Endodermal cell (in vitro differentiated cells): ENCODE measurements around the gene PARVB. TPM values are rescaled to one million over a fixed set of nuclear protein-coding genes. Genes with fewer than 3 reads are reported as not detected.

ENCODE experiments used
- DNase-seq: peaks from one replicate; pipeline ENCODE4 v3.0.0-alpha.2; 2017
- H3K27ac ChIP-seq: 2 replicates; pipeline ENCODE4 v1.5.1; 2013; ENCODE audit warnings: mild to moderate bottlenecking, low read depth, low read length, moderate library complexity
- H3K27me3 ChIP-seq: 2 replicates; pipeline ENCODE4 v1.6.1; 2013; ENCODE audit warnings: mild to moderate bottlenecking, low read length, moderate library complexity; ENCODE audit not compliant: insufficient read depth, control insufficient read depth, poor library complexity, severe bottlenecking
- H3K36me3 ChIP-seq: 2 replicates; pipeline ENCODE4 v1.7.0; 2013; ENCODE audit warnings: mild to moderate bottlenecking, low read length, moderate library complexity; ENCODE audit not compliant: control insufficient read depth, insufficient read depth
- H3K4me1 ChIP-seq: one replicate; pipeline ENCODE4 v1.7.0; 2013; ENCODE audit warnings: low read length; ENCODE audit not compliant: control insufficient read depth, insufficient read depth
- H3K4me3 ChIP-seq: 2 replicates; pipeline ENCODE4 v1.5.1; 2013; ENCODE audit warnings: mild to moderate bottlenecking, low read length, moderate library complexity
- H3K9ac ChIP-seq: 2 replicates; pipeline ENCODE4 v1.6.1; 2013; ENCODE audit warnings: mild to moderate bottlenecking, low read length, moderate library complexity; ENCODE audit not compliant: poor library complexity, severe bottlenecking; ENCODE audit errors: extremely low read depth
- H3K9me3 ChIP-seq: 2 replicates; pipeline ENCODE4 v1.6.1; 2013; ENCODE audit warnings: mild to moderate bottlenecking, low read length, moderate library complexity; ENCODE audit not compliant: control insufficient read depth
- H3K27ac Mint-ChIP-seq: 2 replicates; pipeline ENCODE4 v1.8.0; 2020; ENCODE audit warnings: mixed read lengths
- H3K27me3 Mint-ChIP-seq: 2 replicates; pipeline ENCODE4 v1.8.0; 2021; ENCODE audit warnings: mild to moderate bottlenecking, mixed read lengths; ENCODE audit not compliant: insufficient read depth
- H3K36me3 Mint-ChIP-seq: 2 replicates; pipeline ENCODE4 v1.8.0; 2020; ENCODE audit warnings: low read depth, mixed read lengths
- H3K4me1 Mint-ChIP-seq: 2 replicates; pipeline ENCODE4 v1.8.0; 2020; ENCODE audit warnings: mixed read lengths
- H3K4me3 Mint-ChIP-seq: 2 replicates; pipeline ENCODE4 v1.8.0; 2020; ENCODE audit warnings: mild to moderate bottlenecking, moderate library complexity, mixed read lengths
- H3K9me3 Mint-ChIP-seq: 2 replicates; pipeline ENCODE4 v1.8.0; 2020; ENCODE audit warnings: mild to moderate bottlenecking, mixed read lengths
- CTCF ChIP-seq: fragments of 200-600 bp; sonication (generic); conservative IDR thresholded peaks from 2 replicates; pipeline ENCODE4 v1.5.0; 2021; ENCODE audit warnings: antibody characterized with exemption, mild to moderate bottlenecking
- WGBS, 2 experiments: methylation state at CpG; one replicate each; pipeline versions ENCODE4 v1.1.5 to v1.1.7; 2013; ENCODE audit warnings: missing lambda C conversion rate in 2 of 2, mixed read lengths in 1 of 2; ENCODE audit not compliant: insufficient coverage in 1 of 2, insufficient read length in 1 of 2; 5-methylcytosine and 5-hydroxymethylcytosine counted together
- total RNA-seq, 2 donors: library from RNA; stranded (reverse); fragmentation: NEBNext Ultra II Directional in 1 of 2; extraction: Animal tissue kit (Norgen Biotek cat#: 25700) in 1 of 2; gene quantifications; 2 replicates in 1 of 2; 3 replicates in 1 of 2; pipeline ENCODE4 v1.2.1, GENCODE V29; 2021

The PARVB gene
- total RNA-seq, 2 donors from 2014 or later: 29.6 to 32.3 TPM

DNA sequence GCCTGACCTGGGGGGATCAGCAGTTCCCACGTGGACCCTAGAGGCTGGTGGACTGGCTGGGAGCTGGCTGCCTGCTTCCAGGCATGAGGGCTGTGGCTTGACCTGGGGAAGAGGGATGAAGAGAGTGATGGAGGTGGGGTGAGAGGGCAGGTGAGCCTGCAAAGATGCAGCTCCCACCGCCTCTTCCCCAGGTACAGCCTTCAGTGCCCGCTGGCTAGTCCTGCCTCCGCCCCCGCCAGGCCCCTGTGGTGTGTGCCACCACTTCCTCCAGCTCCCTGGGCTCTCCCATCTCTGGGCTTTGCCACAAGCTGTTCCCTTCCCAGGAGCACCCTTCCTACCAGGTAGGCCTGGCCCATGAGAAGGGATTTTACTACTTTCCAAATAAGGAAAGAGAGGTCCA lies 175.8 kb downstream of the PARVB start:
- Histone ChIP-seq H3K27me3 (no peaks in the 10 kb centered on the region), H3K27ac (no peak overlapping the region), H3K9me3 (no peaks in the 10 kb centered on the region), H3K4me1 (no peaks in the 10 kb centered on the region), H3K4me3 (no peak overlapping the region), H3K9ac (no peak overlapping the region), H3K36me3 (no peaks in the 10 kb centered on the region)
- DNase-seq: no peak
- H3K36me3 Mint-ChIP-seq: no peaks in the 10 kb centered on the region
- 94 to 96% methylated on average over 4 to 5 of the region's 5 CpGs for WGBS, 2 experiments
- peaks cover 7% of the 10 kb centered on the region for H3K4me1 Mint-ChIP-seq
- no peak for TF ChIP-seq CTCF
- H3K4me3 Mint-ChIP-seq: no peak overlapping the region
- no peaks in the 10 kb centered on the region for H3K9me3 Mint-ChIP-seq
- H3K27ac Mint-ChIP-seq: no peak overlapping the region
- H3K27me3 Mint-ChIP-seq: no peaks in the 10 kb centered on the region

- H3K4me1 Mint-ChIP-seq: peaks cover 7% of the 10 kb centered on the region
- H3K9me3 Mint-ChIP-seq: no peaks in the 10 kb centered on the region
- H3K4me3 Mint-ChIP-seq: no peak overlapping the region
- Histone ChIP-seq H3K9ac (no peak overlapping the region), H3K4me3 (no peak overlapping the region), H3K4me1 (no peaks in the 10 kb centered on the region), H3K36me3 (no peaks in the 10 kb centered on the region), H3K9me3 (no peaks in the 10 kb centered on the region), H3K27me3 (no peaks in the 10 kb centered on the region), H3K27ac (no peak overlapping the region)
- H3K36me3 Mint-ChIP-seq: no peaks in the 10 kb centered on the region
- H3K27ac Mint-ChIP-seq: no peak overlapping the region
- no peaks in the 10 kb centered on the region for H3K27me3 Mint-ChIP-seq
- 92 to 100% methylated on average over 3 to 6 of the region's 6 CpGs for WGBS, 2 experiments
- TF ChIP-seq CTCF: no peak
- no peak for DNase-seq
Observed at GRCh38 chr22:44200451-44200850, 176.3 kb downstream of the PARVB start.

DNA sequence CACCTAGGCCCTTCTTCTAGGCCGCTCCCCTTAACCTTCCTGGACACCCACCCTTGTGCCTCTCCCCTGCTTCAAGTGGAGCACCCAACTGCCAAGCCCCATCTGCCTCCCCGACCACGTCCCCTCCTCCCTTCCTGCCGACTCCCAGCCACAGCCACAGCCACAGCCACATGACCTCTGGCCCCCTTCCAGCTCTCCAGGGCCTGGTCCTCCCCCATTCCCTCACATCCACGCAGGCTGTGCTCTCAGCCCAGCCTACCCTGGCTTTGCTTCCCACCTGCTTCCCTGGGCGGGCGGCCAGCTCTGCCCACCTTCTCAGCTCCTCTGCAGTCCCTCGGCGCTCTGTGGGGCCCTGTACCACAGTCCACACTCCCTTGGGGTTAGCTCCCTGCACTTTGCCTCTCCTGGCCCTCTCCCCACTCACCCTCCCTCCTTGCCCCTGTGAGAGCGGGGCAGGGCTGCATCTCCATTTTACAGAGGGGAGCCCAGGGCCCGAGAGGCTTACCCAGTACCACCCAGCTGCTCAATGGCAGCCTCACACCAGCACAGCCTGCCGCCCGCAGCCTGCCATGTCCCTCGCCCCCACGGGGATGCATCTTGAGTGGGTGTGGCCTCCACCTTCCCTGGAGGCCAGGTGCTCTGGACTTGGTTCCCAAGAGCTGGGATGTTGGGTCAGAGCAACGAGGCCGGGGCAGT lies 176.9 kb downstream of the PARVB start:
- Histone ChIP-seq H3K4me3 (no peak overlapping the region), H3K4me1 (no peaks in the 10 kb centered on the region), H3K27me3 (no peaks in the 10 kb centered on the region), H3K9ac (no peak overlapping the region), H3K36me3 (no peaks in the 10 kb centered on the region), H3K27ac (no peak overlapping the region), H3K9me3 (no peaks in the 10 kb centered on the region)
- Mint-ChIP-seq H3K27me3 (no peaks in the 10 kb centered on the region), H3K4me3 (no peak overlapping the region), H3K9me3 (no peaks in the 10 kb centered on the region), H3K36me3 (no peaks in the 10 kb centered on the region), H3K27ac (no peak overlapping the region), H3K4me1 (peaks cover 6% of the 10 kb centered on the region)
- 85 to 93% methylated on average over 4 to 17 of the region's 17 CpGs for WGBS, 2 experiments
- TF ChIP-seq CTCF: no peak
- no peak for DNase-seq
